HL-60 (cell line): Measurements from ENCODE around the gene PRIM1.
"Not testable (repeated sequence)": the region's sequence is repeated elsewhere in the genome, so short reads cannot be mapped to it uniquely, and the experiment has no call there.

Experiments
- DNase-seq, 2 experiments: peaks; one replicate each; pipeline ENCODE4 v3.0.0-alpha.2; 2010 to 2020; ENCODE audit warnings: low read depth in 1 of 2, low spot score in 1 of 2
- H3K27ac ChIP-seq: fragments of 250-450 bp; sonication (Bioruptor Pico); replicated peaks from 2 replicates; pipeline ENCODE4 v1.5.1; 2020; ENCODE audit warnings: mild to moderate bottlenecking, moderate library complexity
- H3K27me3 ChIP-seq: fragments of 250-450 bp; sonication (Bioruptor Pico); 2 replicates; pipeline ENCODE4 v1.5.1; 2021; ENCODE audit warnings: mild to moderate bottlenecking, moderate library complexity; ENCODE audit not compliant: insufficient read depth, poor library complexity, severe bottlenecking
- H3K4me3 ChIP-seq: replicated peaks from 2 replicates; pipeline ENCODE4 v1.5.1; 2011; ENCODE audit warnings: mild to moderate bottlenecking, control low read depth, low read length; ENCODE audit not compliant: insufficient read depth
- CTCF ChIP-seq: IDR thresholded peaks from one replicate; pipeline ENCODE4 v1.5.1; 2011; ENCODE audit warnings: low read length, control low read depth, inconsistent platforms; ENCODE audit not compliant: insufficient read depth
- GABPA ChIP-seq: IDR thresholded peaks from 2 replicates; pipeline ENCODE4 v1.6.1; 2012; ENCODE audit warnings: low read depth
- POLR2AphosphoS5 ChIP-seq: IDR thresholded peaks from 2 replicates; pipeline ENCODE4 v1.6.1; 2012; ENCODE audit warnings: low read depth
- REST ChIP-seq: IDR thresholded peaks from 2 replicates; pipeline ENCODE4 v1.6.1; 2012; ENCODE audit warnings: low read depth; ENCODE audit not compliant: insufficient replicate concordance
- SPI1 ChIP-seq: IDR thresholded peaks from 2 replicates; pipeline ENCODE4 v1.6.1; 2012; ENCODE audit warnings: low read depth, mild to moderate bottlenecking, borderline replicate concordance

The PRIM1 gene

GRCh38 chr12:56758728-56759262 is 6.7 kb upstream of the PRIM1 start:
- DNase-seq = no peak
- Histone ChIP-seq H3K27me3 (no peaks in the 10 kb centered on the region), H3K4me3 (no peak overlapping the region), H3K27ac (no peak overlapping the region)
- TF ChIP-seq GABPA = no peak
- TF ChIP-seq REST = no peak
- TF ChIP-seq POLR2AphosphoS5 = no peak
- no peak for TF ChIP-seq CTCF
- no peak for TF ChIP-seq SPI1

GRCh38 chr12:56757971-56758370 is 5.8 kb upstream of the PRIM1 start:
- not testable (repeated sequence) for H3K27me3 ChIP-seq, DNase-seq, H3K27ac ChIP-seq, H3K4me3 ChIP-seq

GRCh38 chr12:56753566-56753965 is 1.4 kb upstream of the PRIM1 start:
- H3K27me3 ChIP-seq = no peaks in the 10 kb centered on the region
- DNase-seq = no peak
- no peak overlapping the region for H3K27ac ChIP-seq
- no peak for TF ChIP-seq REST
- no peak for TF ChIP-seq SPI1
- TF ChIP-seq POLR2AphosphoS5 = no peak
- no peak overlapping the region for H3K4me3 ChIP-seq

- not testable (repeated sequence) for H3K27me3 ChIP-seq, DNase-seq
- peak overlapping the region; percentile 99 for H3K27ac ChIP-seq
- peak; percentile 61; the same call in 1 of the 2 replicates for TF ChIP-seq SPI1
- H3K4me3 ChIP-seq = peak overlapping the region; percentile 46
These were observed 1.5 kb downstream of the PRIM1 start for GRCh38 chr12:56750596-56750995.

GRCh38 chr12:56749853-56750252 is 2.3 kb downstream of the PRIM1 start:
- no peak for DNase-seq
- no peak for TF ChIP-seq SPI1
- no peak for TF ChIP-seq POLR2AphosphoS5
- no peak for TF ChIP-seq GABPA
- TF ChIP-seq CTCF = no peak
- no peak for TF ChIP-seq REST
- H3K4me3 ChIP-seq = no peak overlapping the region
- H3K27me3 ChIP-seq = no peaks in the 10 kb centered on the region
- H3K27ac ChIP-seq = peak overlapping the region; percentile 34
